ENCODE results near the gene NMRK1.

NMRK1 gene

DNA sequence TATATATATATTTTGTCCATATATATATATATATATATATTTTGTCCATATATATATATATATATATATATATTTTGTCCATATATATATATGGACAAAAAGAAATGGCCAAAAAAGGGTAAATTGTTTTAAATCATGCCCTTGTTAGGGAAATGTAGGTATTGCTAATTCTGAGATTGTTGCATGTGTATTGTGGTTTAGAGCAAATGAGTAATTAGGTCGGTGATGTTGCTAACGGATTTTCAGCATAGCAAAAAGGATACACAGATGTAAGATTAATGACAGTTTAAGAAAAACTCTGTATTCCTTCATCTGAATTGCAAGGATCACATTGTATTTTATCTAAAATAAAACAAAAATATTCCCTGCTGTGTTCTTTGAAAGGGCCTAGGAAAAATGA lies 40.6 kb upstream of the NMRK1 start:
- H3K4me3 ChIP-seq (ENCODE audit: low read depth, low read length), result no peak overlapping the region
- TF ChIP-seq, protein P1, sequence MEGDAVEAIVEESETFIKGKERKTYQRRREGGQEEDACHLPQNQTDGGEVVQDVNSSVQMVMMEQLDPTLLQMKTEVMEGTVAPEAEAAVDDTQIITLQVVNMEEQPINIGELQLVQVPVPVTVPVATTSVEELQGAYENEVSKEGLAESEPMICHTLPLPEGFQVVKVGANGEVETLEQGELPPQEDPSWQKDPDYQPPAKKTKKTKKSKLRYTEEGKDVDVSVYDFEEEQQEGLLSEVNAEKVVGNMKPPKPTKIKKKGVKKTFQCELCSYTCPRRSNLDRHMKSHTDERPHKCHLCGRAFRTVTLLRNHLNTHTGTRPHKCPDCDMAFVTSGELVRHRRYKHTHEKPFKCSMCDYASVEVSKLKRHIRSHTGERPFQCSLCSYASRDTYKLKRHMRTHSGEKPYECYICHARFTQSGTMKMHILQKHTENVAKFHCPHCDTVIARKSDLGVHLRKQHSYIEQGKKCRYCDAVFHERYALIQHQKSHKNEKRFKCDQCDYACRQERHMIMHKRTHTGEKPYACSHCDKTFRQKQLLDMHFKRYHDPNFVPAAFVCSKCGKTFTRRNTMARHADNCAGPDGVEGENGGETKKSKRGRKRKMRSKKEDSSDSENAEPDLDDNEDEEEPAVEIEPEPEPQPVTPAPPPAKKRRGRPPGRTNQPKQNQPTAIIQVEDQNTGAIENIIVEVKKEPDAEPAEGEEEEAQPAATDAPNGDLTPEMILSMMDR (IDR thresholded peaks at IDR 0.05; ENCODE audit: low read depth, low read length), result no peak

GRCh38 chr9:75123696-75124095 lies 35.7 kb upstream of the NMRK1 start:
- TF ChIP-seq, protein P1 (IDR thresholded peaks at IDR 0.05; ENCODE audit: low read depth, low read length), result no peak
- no peak overlapping the region for H3K4me3 ChIP-seq (ENCODE audit: low read depth, low read length)

DNA sequence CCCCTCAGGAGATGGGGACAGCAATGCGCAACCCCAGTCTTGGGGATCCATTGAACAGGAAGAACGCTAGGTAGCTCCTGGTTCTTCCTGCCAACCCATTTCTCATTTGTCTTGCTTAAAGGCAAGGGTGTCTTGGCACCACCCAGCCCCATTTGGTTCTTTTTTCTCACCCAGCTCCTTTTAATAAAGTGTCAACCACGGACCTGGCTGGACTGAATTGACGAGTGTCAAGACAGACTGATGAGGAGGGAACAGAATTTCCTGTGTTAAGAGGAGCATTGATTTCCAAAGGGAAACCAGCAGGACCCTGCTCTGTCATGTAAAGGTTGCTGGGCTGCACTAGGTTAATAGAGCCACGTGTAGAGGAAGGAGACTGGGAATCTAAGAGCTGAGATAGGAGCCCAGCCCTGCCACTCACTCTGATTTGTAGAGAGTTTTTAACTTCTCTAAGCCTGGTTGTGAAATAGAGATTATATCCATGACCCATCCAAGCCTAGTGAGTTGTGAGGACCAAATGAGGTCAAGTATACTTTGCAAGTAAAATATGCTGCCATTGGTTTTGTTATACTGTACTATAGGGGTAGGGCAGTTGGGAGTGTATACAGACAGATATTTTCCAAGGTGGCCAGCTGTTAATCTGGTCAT lies 34.1 kb upstream of the NMRK1 start:
- H3K4me3 ChIP-seq (ENCODE audit: low read depth, low read length), result no peak overlapping the region
- TF ChIP-seq, protein P1 (IDR thresholded peaks at IDR 0.05; ENCODE audit: low read depth, low read length), result no peak

- no peak overlapping the region for H3K4me3 ChIP-seq (ENCODE audit: low read depth, low read length)
- TF ChIP-seq, protein P1 (IDR thresholded peaks at IDR 0.05; ENCODE audit: low read depth, low read length), result no peak
These were observed 32.7 kb upstream of the NMRK1 start for GRCh38 chr9:75120686-75121085.

DNA sequence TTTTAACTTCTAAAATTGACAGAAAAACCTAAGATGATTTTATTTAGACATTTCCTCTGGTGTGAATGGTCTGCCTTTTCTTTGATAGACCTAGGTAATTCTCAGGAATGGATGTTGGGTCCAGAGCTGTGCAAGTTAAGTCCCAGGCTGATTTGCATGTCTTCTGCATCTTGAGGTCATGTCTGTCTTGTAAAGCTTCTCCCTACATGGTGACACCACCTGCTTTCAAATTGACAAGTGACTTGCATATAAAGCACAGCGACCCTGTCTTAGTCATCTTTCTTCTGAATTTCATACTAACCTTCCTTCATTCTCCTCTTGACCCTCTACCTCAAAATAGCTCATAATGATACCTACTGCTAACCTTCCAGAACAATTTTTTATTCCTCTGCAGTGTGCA lies 29.6 kb upstream of the NMRK1 start:
- no peak overlapping the region for H3K4me3 ChIP-seq (ENCODE audit: low read depth, low read length)
- TF ChIP-seq, protein P1 (IDR thresholded peaks at IDR 0.05; ENCODE audit: low read depth, low read length), result no peak

GRCh38 chr9:75116306-75116705 lies 28.4 kb upstream of the NMRK1 start:
- no peak overlapping the region for H3K4me3 ChIP-seq (ENCODE audit: low read depth, low read length)
- TF ChIP-seq, protein P1 (IDR thresholded peaks at IDR 0.05; ENCODE audit: low read depth, low read length), result no peak

DNA sequence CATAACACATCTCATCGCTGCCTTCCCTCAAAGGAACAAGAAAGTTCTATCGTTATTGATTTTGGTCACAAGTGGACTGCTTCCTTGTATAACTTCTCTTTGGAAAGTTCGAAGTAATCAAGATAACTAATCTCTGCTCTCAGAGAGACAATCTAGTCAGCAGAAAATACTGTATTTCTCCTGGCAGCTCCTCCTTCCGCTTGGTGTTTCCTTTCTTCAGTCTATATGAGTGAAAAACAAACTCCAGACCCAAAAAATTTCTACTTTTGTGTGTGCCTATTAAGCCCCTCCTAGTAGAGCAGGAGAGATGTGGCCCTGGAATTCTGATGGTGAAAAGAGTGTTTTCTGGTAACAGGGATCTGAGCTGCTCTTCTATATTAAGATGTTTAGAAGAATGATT lies 24.8 kb upstream of the NMRK1 start:
- TF ChIP-seq, protein P1 (IDR thresholded peaks at IDR 0.05; ENCODE audit: low read depth, low read length), result no peak
- H3K4me3 ChIP-seq (ENCODE audit: low read depth, low read length), result no peak overlapping the region
